ENCODE results near the gene BFSP1.

The BFSP1 gene

GRCh38 chr20:17556837-17557674, 25.9 kb upstream of the BFSP1 start:
- DNase-seq: peak; percentile 85

GRCh38 chr20:17555106-17555505, 23.9 kb upstream of the BFSP1 start:
- DNase-seq: no peak

GRCh38 chr20:17549131-17549530, 18.0 kb upstream of the BFSP1 start:
- no peak for DNase-seq

GRCh38 chr20:17545127-17545526, 13.9 kb upstream of the BFSP1 start:
- DNase-seq: no peak

GRCh38 chr20:17543531-17544131, 12.5 kb upstream of the BFSP1 start:
- DNase-seq: no peak

DNA sequence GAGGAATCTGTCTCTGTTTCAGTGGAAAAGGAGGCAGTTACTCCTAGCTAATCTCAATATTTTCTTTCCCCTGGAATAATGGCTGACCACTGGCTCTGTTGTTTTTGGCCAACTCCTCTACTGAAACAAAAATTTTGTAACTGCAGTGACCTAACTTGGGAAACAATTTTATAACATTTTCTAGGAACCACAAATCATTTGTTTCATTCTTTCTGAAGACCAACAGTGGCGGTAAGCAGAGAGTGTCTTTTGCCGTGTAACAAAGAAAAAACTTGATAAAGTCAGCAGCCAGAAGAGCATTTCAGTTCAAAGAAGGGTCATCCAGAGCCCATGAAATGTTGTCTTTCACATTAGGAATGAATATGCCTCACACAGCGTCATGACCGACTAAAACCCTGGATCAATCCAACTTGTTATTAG, 11.8 kb upstream of the BFSP1 start:
- DNase-seq: no peak

GRCh38 chr20:17542481-17542880, 11.3 kb upstream of the BFSP1 start:
- DNase-seq: no peak

- DNase-seq: no peak
Observed at GRCh38 chr20:17541996-17542395, 10.8 kb upstream of the BFSP1 start.

- no peak for DNase-seq
Observed at GRCh38 chr20:17541596-17541995, 10.4 kb upstream of the BFSP1 start.

DNA sequence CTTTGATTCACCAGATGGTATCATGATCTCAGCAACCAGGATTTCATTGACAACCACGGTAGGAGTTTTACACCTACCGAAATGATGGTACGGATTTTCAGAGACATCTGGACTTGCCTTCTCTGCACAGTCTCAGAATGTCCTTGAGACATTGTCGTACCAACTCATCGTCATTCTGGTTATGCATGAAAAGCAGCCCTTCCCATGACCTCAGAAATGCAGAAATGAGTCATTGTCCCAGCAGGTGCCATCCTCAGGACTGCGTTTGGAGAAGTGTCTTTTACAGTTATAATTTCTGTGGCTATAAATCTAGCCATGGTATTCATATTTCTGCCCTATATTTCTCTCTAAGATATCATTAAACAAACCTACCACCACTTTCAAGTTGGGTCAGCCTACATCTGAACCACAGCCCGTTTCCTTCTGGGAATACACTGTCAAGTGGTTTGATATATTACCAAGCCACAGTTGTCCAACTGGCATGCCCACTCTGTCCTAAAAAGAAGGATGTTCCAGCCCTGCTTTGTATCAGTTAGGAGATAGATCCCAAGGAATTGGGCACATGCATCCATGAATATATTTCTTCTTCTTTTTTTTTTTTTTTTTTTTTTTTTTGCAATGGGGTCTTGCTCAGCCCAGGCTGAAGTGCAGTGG, 7.5 kb upstream of the BFSP1 start:
- no peak for DNase-seq

- no peak for DNase-seq
Observed at GRCh38 chr20:17537959-17538358, 6.8 kb upstream of the BFSP1 start.

DNA sequence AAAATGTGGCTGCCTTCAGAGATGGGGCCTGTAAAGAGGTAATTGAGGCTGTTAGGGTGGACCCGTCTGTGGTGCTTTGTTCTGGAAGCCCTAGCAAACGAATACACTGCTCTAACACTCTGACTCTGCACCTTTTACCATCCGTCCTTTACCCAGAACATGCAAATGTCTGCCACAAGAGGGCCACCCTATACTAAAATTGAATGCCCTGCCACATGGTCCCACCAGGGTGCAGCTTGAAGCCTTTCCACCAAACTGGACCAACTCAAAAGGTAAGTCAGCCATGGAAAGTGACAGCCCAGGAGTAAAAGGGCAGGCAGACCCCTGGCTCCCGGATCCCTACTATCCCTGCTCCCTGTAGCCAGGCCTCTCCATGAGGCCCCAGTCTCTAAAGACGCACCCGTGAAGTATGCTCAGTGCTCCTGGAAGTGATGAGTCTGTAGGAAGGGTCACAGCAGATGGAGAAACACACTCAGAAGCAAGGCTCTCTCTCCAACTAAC, 5.8 kb upstream of the BFSP1 start:
- DNase-seq: peak; percentile 66

- DNase-seq: no peak
Observed at GRCh38 chr20:17534077-17534476, 2.9 kb upstream of the BFSP1 start.

GRCh38 chr20:17533396-17533795, 2.2 kb upstream of the BFSP1 start:
- DNase-seq: no peak

DNA sequence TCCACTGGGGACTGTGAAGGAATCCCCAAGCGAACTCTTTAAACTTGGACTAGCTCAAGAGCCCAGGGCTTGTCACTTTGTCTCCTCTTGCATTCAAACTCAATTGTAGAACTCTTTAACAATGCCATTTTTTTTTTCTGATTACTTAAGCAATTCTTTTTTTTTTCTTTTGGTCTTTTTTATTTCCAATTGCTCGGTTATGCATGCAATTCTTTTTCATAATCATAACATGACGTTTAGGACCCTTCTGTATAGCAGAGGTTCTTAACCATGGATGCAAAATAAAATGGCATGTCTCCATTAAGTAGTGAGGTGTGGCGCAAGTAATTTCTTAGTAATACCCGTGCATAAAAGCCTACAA, 466 bp upstream of the BFSP1 start:
- DNase-seq: peak; percentile 23

DNA sequence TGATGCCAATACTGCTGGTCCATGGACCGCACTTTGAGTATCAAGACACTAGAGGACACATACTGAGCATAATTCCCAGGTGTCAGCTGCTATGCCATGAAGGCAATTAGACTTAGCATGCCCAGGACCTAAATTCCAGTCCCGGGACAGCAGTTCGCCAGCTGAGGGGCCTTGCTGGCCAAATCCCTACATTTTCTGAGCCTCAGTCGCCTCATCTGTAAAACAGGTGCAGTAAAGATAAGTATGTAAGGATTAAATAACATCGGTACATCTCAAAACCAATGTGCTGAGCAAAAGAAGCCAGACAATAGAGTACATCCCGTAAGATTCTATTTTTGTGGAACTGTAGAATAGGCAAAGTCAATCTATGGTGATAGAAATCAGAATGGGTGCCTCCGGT, 1.0 kb downstream of the BFSP1 start:
- no peak for DNase-seq

DNA sequence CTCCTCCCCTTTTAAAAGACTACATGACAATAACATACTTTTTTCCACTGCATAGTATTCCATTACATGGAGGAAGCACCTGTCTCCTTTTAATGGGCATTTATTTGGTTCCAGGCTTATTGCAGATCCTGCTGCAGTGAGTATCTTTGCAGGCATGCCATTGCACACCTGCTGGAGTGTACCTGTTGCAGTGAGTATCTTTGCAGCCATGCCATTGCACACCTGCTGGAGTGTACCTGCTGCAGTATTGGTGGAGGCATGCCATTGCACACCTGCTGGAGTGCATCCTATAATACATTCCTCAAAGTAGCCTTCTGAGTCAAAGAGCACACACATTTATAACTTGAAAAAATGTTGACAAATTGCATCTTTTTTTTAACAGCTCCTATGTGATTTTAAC, 1.6 kb downstream of the BFSP1 start:
- no peak for DNase-seq

DNA sequence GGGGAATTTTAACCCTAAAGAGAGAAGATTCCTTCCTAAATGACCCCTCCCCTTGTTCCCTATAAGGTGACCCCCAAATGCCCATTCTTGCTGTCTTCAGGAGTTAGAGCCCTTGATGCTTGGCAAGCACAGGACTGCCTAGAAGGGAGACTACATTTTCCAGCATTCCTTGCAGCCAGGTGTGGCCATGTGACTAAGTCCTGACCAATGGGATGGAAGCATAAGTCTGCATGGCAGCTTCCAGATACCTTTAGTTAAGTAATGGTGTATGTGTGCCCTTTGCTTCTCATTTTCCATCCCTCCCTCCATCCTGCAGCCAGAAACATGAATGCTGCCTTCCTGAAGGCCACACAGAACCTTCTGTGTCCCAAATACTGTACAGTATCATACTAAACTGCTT, 5.5 kb downstream of the BFSP1 start:
- peak; percentile 7 for DNase-seq

GRCh38 chr20:17525132-17525531, 6.0 kb downstream of the BFSP1 start:
- DNase-seq: no peak

- DNase-seq: peak; percentile 56
Observed at GRCh38 chr20:17524560-17524959, 6.6 kb downstream of the BFSP1 start.

DNA sequence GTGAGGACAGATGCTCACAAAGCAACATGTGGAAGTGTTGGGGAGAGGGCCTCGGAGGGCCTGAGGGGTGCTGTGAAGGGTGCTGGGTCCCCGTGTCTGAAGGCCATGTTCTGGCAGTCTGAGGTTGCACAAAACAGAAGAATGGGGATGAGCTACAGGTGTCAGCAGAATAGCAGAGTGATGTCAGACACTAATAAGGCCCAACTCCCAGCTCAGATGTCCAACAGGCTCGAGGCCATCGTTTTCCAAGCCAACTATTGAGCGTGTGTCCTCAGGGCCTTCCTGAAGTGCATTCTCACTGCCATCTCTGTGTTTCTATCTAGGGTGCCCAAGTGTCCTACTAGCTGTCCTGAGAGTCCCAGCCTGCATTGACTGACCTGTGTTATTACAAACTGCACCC, 7.9 kb downstream of the BFSP1 start:
- DNase-seq: no peak

- DNase-seq: no peak
Observed at GRCh38 chr20:17522528-17522927, 8.7 kb downstream of the BFSP1 start.

- DNase-seq: no peak
Observed at GRCh38 chr20:17520583-17520982, 10.6 kb downstream of the BFSP1 start.
